Cardiac muscle cell (in vitro differentiated cells and primary cell): ENCODE results near the gene PDZD2. TPM values are rescaled to one million over a fixed set of nuclear protein-coding genes. Genes with fewer than 3 reads are reported as not detected.

Experiments
- DNase-seq, 2 donors: peaks; one replicate each; pipeline versions ENCODE4 v3.0.0 to v3.0.0-alpha.2; 2010 to 2017; ENCODE audit warnings: low read depth in 1 of 2, low spot score in 1 of 2
- H3K27ac ChIP-seq: fragments of 200-600 bp; sonication (generic); 2 replicates; pipeline ENCODE4 v1.5.1; 2016
- H3K27me3 ChIP-seq: fragments of 200-600 bp; sonication (generic); 2 replicates; pipeline ENCODE4 v1.6.0; 2016; ENCODE audit warnings: control low read depth
- H3K36me3 ChIP-seq: fragments of 200-600 bp; sonication (generic); 2 replicates; pipeline ENCODE4 v1.5.1; 2016; ENCODE audit warnings: control low read depth
- H3K4me1 ChIP-seq: fragments of 200-600 bp; sonication (generic); 2 replicates; pipeline ENCODE4 v1.8.1; 2017; ENCODE audit warnings: low read depth, mild to moderate bottlenecking, mixed run types
- H3K4me3 ChIP-seq: fragments of 200-600 bp; sonication (generic); 2 replicates; pipeline ENCODE4 v1.5.1; 2016; ENCODE audit warnings: mild to moderate bottlenecking
- H3K9me3 ChIP-seq: fragments of 200-600 bp; sonication (generic); 2 replicates; pipeline ENCODE4 v1.5.1; 2017; ENCODE audit warnings: low read depth, mild to moderate bottlenecking, control low read depth
- CTCF ChIP-seq: IDR thresholded peaks from 2 replicates; pipeline ENCODE4 v1.5.1; 2012; ENCODE audit warnings: low read depth, mild to moderate bottlenecking, low read length
- polyA plus RNA-seq: library from polyadenylated mRNA; unstranded; fragments of >200 nt; fragmentation: Nextera tagmentation; extraction: Ambion mirVana; gene quantifications from 2 replicates; pipeline ENCODE4 v1.2.1, GENCODE V29; 2016
- total RNA-seq: library from RNA; depleted of rRNA; stranded (reverse); fragments of >200 nt; gene quantifications from 2 replicates; pipeline ENCODE4 v1.2.3, GENCODE V29; 2016

PDZD2 gene
- total and polyA plus RNA-seq, 2 experiments from 2014 or later = 3.0 to 3.5 TPM

- Histone ChIP-seq H3K27me3 (no peaks in the 10 kb centered on the region), H3K27ac (no peak overlapping the region), H3K4me1 (no peaks in the 10 kb centered on the region), H3K9me3 (no peaks in the 10 kb centered on the region), H3K4me3 (no peak overlapping the region), H3K36me3 (no peaks in the 10 kb centered on the region)
- no peak for TF ChIP-seq CTCF
- no peak for DNase-seq
These were observed 443.8 kb downstream of the PDZD2 start for GRCh38 chr5:32082701-32083100.

- Histone ChIP-seq H3K4me3 (no peak overlapping the region), H3K36me3 (no peaks in the 10 kb centered on the region), H3K27me3 (no peaks in the 10 kb centered on the region), H3K27ac (no peak overlapping the region), H3K4me1 (no peaks in the 10 kb centered on the region), H3K9me3 (no peaks in the 10 kb centered on the region)
- no peak for TF ChIP-seq CTCF
- DNase-seq = no peak
These were observed 445.1 kb downstream of the PDZD2 start for GRCh38 chr5:32083981-32084430.

- DNase-seq = no peak
- Histone ChIP-seq H3K9me3 (no peaks in the 10 kb centered on the region), H3K27me3 (no peaks in the 10 kb centered on the region), H3K27ac (no peak overlapping the region), H3K4me3 (no peak overlapping the region), H3K4me1 (no peaks in the 10 kb centered on the region), H3K36me3 (no peaks in the 10 kb centered on the region)
- no peak for TF ChIP-seq CTCF
These were observed 448.5 kb downstream of the PDZD2 start for GRCh38 chr5:32087086-32088082.

GRCh38 chr5:32088214-32088613 lies 449.3 kb downstream of the PDZD2 start:
- Histone ChIP-seq H3K36me3 (no peaks in the 10 kb centered on the region), H3K9me3 (no peaks in the 10 kb centered on the region), H3K4me1 (no peaks in the 10 kb centered on the region), H3K4me3 (no peak overlapping the region), H3K27me3 (no peaks in the 10 kb centered on the region), H3K27ac (no peak overlapping the region)
- DNase-seq = no peak
- TF ChIP-seq CTCF = no peak

- H3K9me3 ChIP-seq = no peaks in the 10 kb centered on the region
- no peak overlapping the region for H3K4me3 ChIP-seq
- H3K36me3 ChIP-seq = no peaks in the 10 kb centered on the region
- TF ChIP-seq CTCF = no peak
- no peaks in the 10 kb centered on the region for H3K27me3 ChIP-seq
- H3K4me1 ChIP-seq = no peaks in the 10 kb centered on the region
- H3K27ac ChIP-seq = no peak overlapping the region
- DNase-seq = no peak
These were observed 450.4 kb downstream of the PDZD2 start for GRCh38 chr5:32089146-32090000.
